CD4-positive, alpha-beta T cell treated with Interleukin-12 subunit alpha and Interleukin-12 subunit beta, for 1 hour (primary cell): ENCODE data around the gene SYTL5.

Experiments used
- DNase-seq: peaks from one replicate; pipeline ENCODE4 v3.0.0-alpha.2; 2020

The SYTL5 gene

GRCh38 chrX:38151441-38151840 is 145.1 kb downstream of the SYTL5 start:
- DNase-seq: no peak

- no peak for DNase-seq
These were observed 148.0 kb downstream of the SYTL5 start for GRCh38 chrX:38154340-38154739.

- no peak for DNase-seq
These were observed 148.5 kb downstream of the SYTL5 start for GRCh38 chrX:38154818-38155217.

DNA sequence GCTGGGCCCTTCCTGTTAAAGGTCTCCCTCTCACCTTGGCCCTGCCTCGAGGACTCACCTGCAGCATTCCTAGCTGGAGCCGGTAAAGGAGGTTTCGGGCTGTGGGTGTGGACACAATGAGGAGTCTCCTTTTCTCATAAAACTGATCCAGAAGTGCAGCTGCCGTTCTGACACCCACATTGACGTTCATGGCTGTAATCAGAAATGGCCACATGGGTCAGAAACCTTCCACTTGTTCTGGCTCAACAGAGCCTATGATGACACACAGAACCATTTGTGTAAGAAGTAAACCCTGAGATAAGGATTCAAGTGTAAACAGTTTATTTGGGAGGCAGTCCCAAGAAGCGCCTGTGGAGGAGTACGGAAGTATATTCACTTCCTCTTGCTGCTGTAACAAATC is 150.5 kb downstream of the SYTL5 start:
- DNase-seq: no peak

DNA sequence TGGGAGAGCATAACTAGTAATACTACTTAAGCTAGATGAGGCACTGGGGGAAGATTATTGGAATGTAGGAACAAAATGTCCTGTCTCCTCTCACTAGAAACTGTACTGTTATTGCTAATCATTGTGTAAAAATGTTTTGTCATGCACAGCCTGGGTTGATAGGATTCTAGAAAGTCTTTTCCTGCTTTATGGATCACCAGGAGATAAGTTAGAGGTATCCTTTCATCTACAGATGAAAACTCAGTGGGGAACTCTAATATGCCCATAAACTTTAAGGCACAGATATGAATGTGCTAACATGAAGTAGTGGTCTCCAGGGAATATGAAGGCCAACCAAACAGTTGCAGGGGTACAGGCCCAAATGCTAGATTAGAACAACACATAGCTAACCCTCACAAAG is 156.8 kb downstream of the SYTL5 start:
- DNase-seq: no peak

DNA sequence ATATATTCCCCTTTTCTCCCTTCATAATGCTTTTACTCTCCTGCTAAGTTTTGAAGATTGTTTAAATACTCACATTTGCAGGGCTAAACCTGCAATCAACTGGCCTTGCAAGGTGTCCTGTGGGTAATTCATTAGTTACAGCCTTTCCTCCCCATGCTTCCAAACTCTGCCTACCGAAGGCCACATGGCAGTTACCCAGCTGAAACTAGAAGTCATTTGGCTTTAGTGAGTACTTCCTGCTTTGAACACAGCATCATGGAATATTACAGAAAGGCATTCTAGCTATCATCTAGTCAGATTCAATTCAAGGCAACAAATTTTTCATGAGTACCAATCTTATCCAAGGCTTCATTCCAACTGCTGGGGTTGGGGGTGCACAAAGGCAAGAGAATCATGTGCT is 158.7 kb downstream of the SYTL5 start:
- no peak for DNase-seq

DNA sequence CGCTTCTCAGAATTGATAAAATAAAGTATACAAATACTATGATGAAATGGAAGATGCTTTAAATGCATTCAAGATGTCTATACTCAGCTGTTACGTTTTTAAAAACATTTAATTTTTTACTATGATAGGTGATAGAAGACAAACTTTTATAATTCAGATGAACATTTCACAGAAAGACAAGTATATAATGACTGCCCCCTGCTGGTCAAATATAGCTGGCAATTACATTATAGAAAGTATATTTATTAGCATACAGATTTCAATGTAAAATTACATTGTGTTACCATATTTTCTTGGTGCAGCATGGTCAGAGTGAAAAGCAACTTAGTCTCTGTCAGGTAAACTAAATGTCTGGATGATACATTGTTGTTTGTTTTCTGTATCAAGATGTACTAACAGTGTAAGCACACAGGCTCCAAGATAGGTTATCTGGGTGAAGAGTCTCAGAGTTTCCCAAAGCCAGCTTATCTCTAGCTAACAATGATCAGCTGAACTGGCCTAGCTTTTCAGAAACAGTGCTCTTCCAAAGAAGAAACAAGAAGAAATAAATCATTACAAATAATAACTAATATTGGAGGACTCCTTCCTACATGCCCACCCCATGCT is 160.2 kb downstream of the SYTL5 start:
- DNase-seq: peak; percentile 23

DNA sequence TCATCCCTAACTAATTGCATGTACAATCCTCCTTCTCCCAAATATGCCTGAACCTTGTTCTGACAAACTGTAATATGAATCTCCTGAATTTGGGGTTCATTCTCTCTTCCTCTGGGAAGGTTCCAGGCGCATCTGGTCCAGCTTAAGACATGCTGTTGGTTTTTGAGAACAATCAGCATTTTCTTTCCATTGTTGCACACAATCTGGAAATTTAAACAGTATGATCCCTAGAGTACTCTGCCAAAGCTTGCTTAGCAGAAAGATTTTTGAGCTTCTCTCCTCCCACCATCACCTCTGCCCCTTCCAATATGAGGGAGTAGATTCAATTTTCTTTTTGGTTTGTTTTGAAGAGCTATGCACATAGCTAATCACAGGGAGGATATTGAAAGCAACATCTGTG is 164.2 kb downstream of the SYTL5 start:
- DNase-seq: no peak

DNA sequence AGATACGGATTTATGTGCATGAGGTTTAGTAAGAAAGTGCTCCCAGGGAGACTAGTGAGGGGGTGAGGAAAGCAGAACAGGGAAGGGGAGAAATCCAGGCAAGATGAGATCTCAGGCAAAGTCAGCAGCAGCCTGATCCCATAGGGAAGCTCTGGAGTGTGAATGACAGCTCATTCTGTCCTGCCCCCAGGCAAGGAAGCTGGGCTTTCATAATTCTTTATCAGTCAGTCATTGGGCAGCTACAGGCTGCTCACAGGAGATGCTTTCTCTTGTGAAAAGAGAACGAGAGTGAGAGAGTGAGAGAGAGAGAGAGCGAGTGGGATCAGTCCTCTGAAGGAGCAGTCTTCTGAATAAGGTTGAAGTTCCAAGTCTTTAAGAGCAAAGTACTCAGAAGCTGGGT is 166.2 kb downstream of the SYTL5 start:
- no peak for DNase-seq

- DNase-seq: no peak
These were observed 168.8 kb downstream of the SYTL5 start for GRCh38 chrX:38175139-38175538.

DNA sequence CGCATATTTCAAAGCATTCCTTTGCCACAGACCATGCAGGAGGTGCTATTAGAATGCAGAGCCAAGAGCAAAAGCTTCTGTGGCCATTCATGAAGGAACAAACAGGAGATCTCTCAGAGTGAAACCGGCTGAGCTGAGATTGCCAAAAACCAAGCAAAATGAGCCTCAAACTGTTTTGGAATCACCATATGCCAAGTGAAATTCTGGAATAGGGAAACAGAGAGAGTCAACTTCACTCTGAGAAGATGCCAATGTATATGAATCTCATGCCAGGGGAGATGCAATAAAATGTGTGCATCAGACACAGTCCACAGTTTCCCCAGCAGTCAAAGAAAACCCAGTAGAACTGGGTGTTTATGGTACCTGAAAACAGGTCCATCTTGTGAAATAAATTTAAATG is 172.0 kb downstream of the SYTL5 start:
- DNase-seq: no peak
